H1 (cell line): Measurements from ENCODE around the gene USHBP1. TPM values are rescaled to one million over a fixed set of nuclear protein-coding genes. Genes with fewer than 3 reads are reported as not detected.

Experiments used
- CTCF ChIA-PET: fragments of 300-600 bp; sonication (Branson Sonifier 250); formaldehyde crosslinking; loops from one replicate; lab custom pipeline; 2021; ENCODE audit not compliant: partially characterized antibody; lab: Charles Lee
- POLR2A ChIA-PET: fragments of 300-600 bp; sonication (Branson Sonifier 250); formaldehyde crosslinking; loops from one replicate; lab custom pipeline; 2021; ENCODE audit warnings: inconsistent platforms; ENCODE audit not compliant: partially characterized antibody; lab: Charles Lee
- DNase-seq, 2 experiments: peaks; one replicate each; pipeline versions ENCODE4 v3.0.0 to v3.0.0-alpha.2; 2010 to 2022; ENCODE audit warnings: low spot score in 2 of 2, low read depth in 1 of 2, mixed read lengths in 1 of 2
- FAIRE-seq: peaks from 2 replicates; lab custom pipeline; 2011; peaks lifted over from hg19 to GRCh38; lab: Jason Lieb, UNC
- H2AFZ ChIP-seq: 2 replicates; pipeline ENCODE4 v1.8.1; 2012; ENCODE audit warnings: low read length, inconsistent platforms
- H2AK5ac ChIP-seq: 2 replicates; pipeline ENCODE4 v1.6.1; 2013; ENCODE audit warnings: low read depth, low read length
- H2BK120ac ChIP-seq: replicated peaks from 2 replicates; pipeline ENCODE3; 2013; ENCODE audit warnings: low read depth, low read length, inconsistent platforms
- H2BK12ac ChIP-seq: 2 replicates; pipeline ENCODE4 v1.6.1; 2013; ENCODE audit warnings: low read depth, low read length
- H2BK15ac ChIP-seq: 2 replicates; pipeline ENCODE4 v1.6.1; 2013; ENCODE audit warnings: low read length
- H2BK20ac ChIP-seq: 2 replicates; pipeline ENCODE4 v1.6.1; 2013; ENCODE audit warnings: low read length
- H2BK5ac ChIP-seq: 2 replicates; pipeline ENCODE4 v1.6.1; 2013; ENCODE audit warnings: low read depth, low read length
- H3K14ac ChIP-seq: 2 replicates; pipeline ENCODE4 v1.6.1; 2013; ENCODE audit warnings: inconsistent platforms; ENCODE audit not compliant: insufficient read length
- H3K18ac ChIP-seq: 2 replicates; pipeline ENCODE4 v1.6.1; 2013; ENCODE audit warnings: low read length; ENCODE audit errors: extremely low read depth
- H3K23ac ChIP-seq: 2 replicates; pipeline ENCODE4 v1.6.1; 2013; ENCODE audit warnings: inconsistent platforms; ENCODE audit not compliant: insufficient read length
- H3K23me2 ChIP-seq: 2 replicates; pipeline ENCODE4 v1.6.1; 2013; ENCODE audit warnings: low read depth, low read length
- H3K27ac ChIP-seq: 2 replicates; pipeline ENCODE4 v1.6.1; 2011; ENCODE audit warnings: low read depth, low read length, inconsistent platforms
- H3K27me3 ChIP-seq, 4 experiments: replicated peaks in 1 of 4; 1 replicate in 1 of 4; 2 replicates in 3 of 4; pipeline versions ENCODE4 v1.6.1 to v1.8.1; 2011 to 2013; ENCODE audit warnings: low read length in 3 of 4, mild to moderate bottlenecking in 3 of 4, inconsistent platforms in 2 of 4, mixed read lengths in 2 of 4, moderate library complexity in 1 of 4; ENCODE audit not compliant: control insufficient read depth in 3 of 4, insufficient read depth in 3 of 4; ENCODE audit errors: extremely low read depth in 1 of 4
- H3K36me3 ChIP-seq, 4 experiments: 2 replicates each; pipeline versions ENCODE4 v1.6.1 to v1.8.1; 2011 to 2013; ENCODE audit warnings: mild to moderate bottlenecking in 4 of 4, low read length in 3 of 4, moderate library complexity in 2 of 4, control low read depth in 1 of 4, inconsistent platforms in 1 of 4; ENCODE audit not compliant: insufficient read depth in 4 of 4, control insufficient read depth in 2 of 4
- H3K4ac ChIP-seq: replicated peaks from 2 replicates; pipeline ENCODE3; 2013; ENCODE audit warnings: low read length, low read depth, mixed read lengths, inconsistent platforms; ENCODE audit not compliant: insufficient read length
- H3K4me1 ChIP-seq, 4 experiments: replicated peaks in 1 of 4; 1 replicate in 1 of 4; 2 replicates in 3 of 4; pipeline versions ENCODE4 v1.6.1 to v1.8.1; 2011 to 2013; ENCODE audit warnings: low read length in 3 of 4, inconsistent platforms in 2 of 4, mixed read lengths in 1 of 4; ENCODE audit not compliant: insufficient read depth in 4 of 4, control insufficient read depth in 3 of 4
- H3K4me2 ChIP-seq, 2 experiments: 2 replicates each; pipeline versions ENCODE4 v1.6.1 to v1.8.1; 2011 to 2013; ENCODE audit warnings: low read depth in 2 of 2, low read length in 2 of 2, control low read depth in 1 of 2, inconsistent platforms in 1 of 2, mild to moderate bottlenecking in 1 of 2; ENCODE audit not compliant: insufficient read depth in 1 of 2
- H3K4me3 ChIP-seq, 4 experiments: fragments of 200-600, 300-600 bp in 1 of 4; sonication (generic), shearing (Covaris generic), sonication (Bioruptor Twin) in 1 of 4; 2 replicates each; pipeline versions ENCODE4 v1.5.1 to v1.8.1; 2011 to 2016; ENCODE audit warnings: low read length in 4 of 4, low read depth in 3 of 4, control low read depth in 2 of 4, inconsistent platforms in 2 of 4, mild to moderate bottlenecking in 2 of 4, mixed read lengths in 1 of 4, moderate library complexity in 1 of 4; ENCODE audit not compliant: insufficient read depth in 2 of 4; ENCODE audit errors: extremely low read depth in 1 of 4
- H3K56ac ChIP-seq: replicated peaks from 2 replicates; pipeline ENCODE3; 2013; ENCODE audit warnings: low read depth, mild to moderate bottlenecking, mixed read lengths, low read length, inconsistent platforms; ENCODE audit not compliant: insufficient read length
- H3K79me1 ChIP-seq: 2 replicates; pipeline ENCODE4 v1.6.1; 2013; ENCODE audit warnings: low read depth, low read length, control low read depth
- H3K79me2 ChIP-seq, 2 experiments: 2 replicates each; pipeline versions ENCODE4 v1.6.1 to v1.8.1; 2012 to 2013; ENCODE audit warnings: low read length in 2 of 2, mild to moderate bottlenecking in 2 of 2, inconsistent platforms in 1 of 2; ENCODE audit not compliant: insufficient read depth in 2 of 2, control insufficient read depth in 1 of 2
- H3K9ac ChIP-seq, 4 experiments: replicated peaks in 1 of 4; 1 replicate in 1 of 4; 2 replicates in 3 of 4; pipeline versions ENCODE4 v1.6.1 to v1.8.1; 2011 to 2013; ENCODE audit warnings: low read depth in 3 of 4, low read length in 3 of 4, control low read depth in 2 of 4, mild to moderate bottlenecking in 2 of 4, moderate library complexity in 2 of 4, inconsistent platforms in 1 of 4; ENCODE audit errors: extremely low read depth in 1 of 4
- H3K9me3 ChIP-seq, 2 experiments: 2 replicates each; pipeline versions ENCODE4 v1.6.1 to v1.8.1; 2012 to 2013; ENCODE audit warnings: mild to moderate bottlenecking in 2 of 2, moderate library complexity in 2 of 2, control low read depth in 1 of 2, inconsistent platforms in 1 of 2, low read depth in 1 of 2, low read length in 1 of 2, mixed read lengths in 1 of 2; ENCODE audit not compliant: insufficient read depth in 2 of 2
- H4K20me1 ChIP-seq, 2 experiments: replicated peaks in 1 of 2; 2 replicates each; pipeline versions ENCODE3 to v1.8.1; 2011 to 2013; ENCODE audit warnings: inconsistent platforms in 2 of 2, low read length in 2 of 2, mild to moderate bottlenecking in 1 of 2; ENCODE audit not compliant: insufficient read depth in 2 of 2, control insufficient read depth in 1 of 2
- H4K5ac ChIP-seq: 2 replicates; pipeline ENCODE4 v1.6.1; 2013; ENCODE audit warnings: low read length, low read depth, mixed read lengths, inconsistent platforms; ENCODE audit not compliant: insufficient read length
- H4K8ac ChIP-seq: 2 replicates; pipeline ENCODE4 v1.8.0; 2013; ENCODE audit warnings: mild to moderate bottlenecking, moderate library complexity, low read length, inconsistent platforms; ENCODE audit not compliant: insufficient read depth; ENCODE audit errors: extremely low read depth
- H4K91ac ChIP-seq: replicated peaks from 2 replicates; pipeline ENCODE3; 2013; ENCODE audit warnings: low read length, mixed read lengths, inconsistent platforms; ENCODE audit not compliant: insufficient read length
- WGBS, 2 experiments: shearing (Covaris generic) in 1 of 2; methylation state at CpG; one replicate each; pipeline versions ENCODE4 v1.1.6 to v1.1.7; 2013 to 2015; ENCODE audit warnings: low lambda C conversion rate in 2 of 2, mixed read lengths in 2 of 2, inconsistent platforms in 1 of 2, low coverage in 1 of 2, missing lambda C conversion rate in 1 of 2; ENCODE audit not compliant: insufficient replicate concordance in 2 of 2, insufficient coverage in 1 of 2, insufficient read length in 1 of 2; ENCODE audit errors: extremely low coverage in 1 of 2, missing lambda C conversion rate in 1 of 2; 5-methylcytosine and 5-hydroxymethylcytosine counted together
- polyA plus RNA-seq, 7 experiments: library from polyadenylated mRNA; depleted of rRNA in 3 of 7; stranded (reverse) in 5 of 7; unstranded in 2 of 7; fragments of >200 nt in 5 of 7; fragments of 200-250 nt in 2 of 7; gene quantifications; 1 replicate in 5 of 7; 2 replicates in 1 of 7; 4 replicates in 1 of 7; pipeline versions ENCODE4 v1.2.1 to v1.2.3, GENCODE V29; 2011 to 2013; ENCODE audit warnings: missing spikeins in 2 of 7, mixed read lengths in 2 of 7
- total RNA-seq: library from RNA; stranded (reverse); fragmentation: NEBNext Ultra II Directional; extraction: Animal tissue kit (Norgen Biotek cat#: 25700); gene quantifications from 2 replicates; pipeline ENCODE4 v1.2.1, GENCODE V29; 2021

The USHBP1 gene
- total and polyA plus RNA-seq, 2 of the 8 experiments (the other 6 are each of a cell fraction or from before 2014, with no cell fraction given), result 5.0 to 7.5 TPM

DNA sequence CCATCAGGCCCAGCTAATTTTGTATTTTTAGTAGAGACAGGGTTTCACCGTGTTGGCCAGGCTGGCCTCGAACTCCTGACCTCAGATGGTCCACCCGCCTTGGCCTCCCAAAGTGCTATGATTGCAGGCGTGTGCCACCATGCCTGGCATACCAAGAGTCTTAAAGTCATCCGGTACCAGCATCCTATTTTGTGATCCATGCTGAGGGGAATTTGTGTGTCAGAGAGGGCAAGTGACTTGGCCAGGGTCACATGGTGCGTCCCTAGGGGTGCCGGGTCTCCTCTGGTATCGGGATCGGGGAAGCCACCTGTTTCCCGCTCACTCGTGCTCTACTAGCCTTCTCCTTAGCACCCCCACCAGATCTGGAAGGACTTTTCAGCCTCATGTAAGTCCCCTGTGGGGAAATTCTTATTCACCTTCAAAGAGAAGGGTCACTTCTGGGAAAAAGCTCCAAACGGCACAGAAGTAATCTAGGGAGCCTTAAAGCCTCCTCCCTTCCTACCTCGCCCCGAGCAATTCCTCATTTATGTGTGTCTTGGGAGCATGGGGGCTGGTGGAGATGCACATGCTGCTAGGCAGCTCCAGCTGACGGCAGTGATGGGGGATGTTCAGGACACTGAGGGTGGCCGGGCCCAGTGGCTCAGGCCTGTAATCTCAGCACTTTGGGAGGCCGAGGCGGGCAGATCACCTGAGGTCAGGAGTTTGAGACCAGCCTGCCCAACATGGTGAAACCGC lies 11.1 kb upstream of the USHBP1 start:
- H2BK120ac ChIP-seq, result no peak overlapping the region
- FAIRE-seq, result no peak
- no peak overlapping the region for H3K9ac ChIP-seq
- H3K9me3 ChIP-seq, result no peaks in the 10 kb centered on the region
- WGBS, 2 experiments, result 89% methylated on average over 19 of the region's 19 CpGs; no CpG with 5 or more reads in 1 of the 2 experiments
- H3K79me2 ChIP-seq, result no peaks in the 10 kb centered on the region
- ChIA-PET POLR2A (interaction anchor here (9.0 kb wide), 1 partner anchor 12 kb away, joined by 113 read pairs; the partner anchor contains the start of genes BABAM1 and USHBP1), CTCF (interaction anchor here (1.3 kb wide), 1 partner anchor 11 kb away, joined by 3 read pairs; the partner anchor contains the start of gene USHBP1)
- no peak overlapping the region for H4K5ac ChIP-seq
- DNase-seq, result no peak
- no peak overlapping the region for H3K4me3 ChIP-seq
- no peak overlapping the region for H4K91ac ChIP-seq
- no peak overlapping the region for H2AFZ ChIP-seq
- H3K27ac ChIP-seq, result no peak overlapping the region
- H4K8ac ChIP-seq, result no peak overlapping the region
- H2BK12ac ChIP-seq, result no peak overlapping the region
- no peaks in the 10 kb centered on the region for H3K23me2 ChIP-seq
- H3K56ac ChIP-seq, result no peak overlapping the region
- H3K4ac ChIP-seq, result no peak overlapping the region
- H2BK20ac ChIP-seq, result no peak overlapping the region
- H2BK5ac ChIP-seq, result no peak overlapping the region
- H3K79me1 ChIP-seq, result no peaks in the 10 kb centered on the region
- no peaks in the 10 kb centered on the region for H3K27me3 ChIP-seq
- H2BK15ac ChIP-seq, result no peak overlapping the region
- peaks cover 0 to 2% of the 10 kb centered on the region in 2 experiments for H4K20me1 ChIP-seq
- H2AK5ac ChIP-seq, result no peak overlapping the region
- H3K14ac ChIP-seq, result no peak overlapping the region
- H3K36me3 ChIP-seq, result peaks cover 8 to 39% (median 26%) of the 10 kb centered on the region in 4 experiments; a peak in 6 of 8 replicates
- no peak overlapping the region for H3K23ac ChIP-seq
- H3K4me1 ChIP-seq, result no peaks in the 10 kb centered on the region
- H3K18ac ChIP-seq, result no peak overlapping the region
- H3K4me2 ChIP-seq, result no peak overlapping the region
